ENCODE data around the gene ZNF831. TPM values are rescaled to one million over a fixed set of nuclear protein-coding genes. Genes with fewer than 3 reads are reported as not detected.

ZNF831 gene
- total RNA-seq, 4 donors from 2014 or later: 0.78 to 2.3 (median 1.6) TPM

- WGBS, 2 donors: 86 to 90% methylated on average over 15 to 18 of the region's 24 CpGs
- no peaks in the 10 kb centered on the region for H3K9me3 ChIP-seq
These were observed 30.7 kb downstream of the ZNF831 start for GRCh38 chr20:59194023-59194935.

GRCh38 chr20:59195316-59195993, 31.8 kb downstream of the ZNF831 start:
- intact Hi-C loops (cut with DNase I): no loop called here
- no peak for TF ChIP-seq POLR2A (IDR thresholded peaks at IDR 0.05)
- TF ChIP-seq, protein P1, sequence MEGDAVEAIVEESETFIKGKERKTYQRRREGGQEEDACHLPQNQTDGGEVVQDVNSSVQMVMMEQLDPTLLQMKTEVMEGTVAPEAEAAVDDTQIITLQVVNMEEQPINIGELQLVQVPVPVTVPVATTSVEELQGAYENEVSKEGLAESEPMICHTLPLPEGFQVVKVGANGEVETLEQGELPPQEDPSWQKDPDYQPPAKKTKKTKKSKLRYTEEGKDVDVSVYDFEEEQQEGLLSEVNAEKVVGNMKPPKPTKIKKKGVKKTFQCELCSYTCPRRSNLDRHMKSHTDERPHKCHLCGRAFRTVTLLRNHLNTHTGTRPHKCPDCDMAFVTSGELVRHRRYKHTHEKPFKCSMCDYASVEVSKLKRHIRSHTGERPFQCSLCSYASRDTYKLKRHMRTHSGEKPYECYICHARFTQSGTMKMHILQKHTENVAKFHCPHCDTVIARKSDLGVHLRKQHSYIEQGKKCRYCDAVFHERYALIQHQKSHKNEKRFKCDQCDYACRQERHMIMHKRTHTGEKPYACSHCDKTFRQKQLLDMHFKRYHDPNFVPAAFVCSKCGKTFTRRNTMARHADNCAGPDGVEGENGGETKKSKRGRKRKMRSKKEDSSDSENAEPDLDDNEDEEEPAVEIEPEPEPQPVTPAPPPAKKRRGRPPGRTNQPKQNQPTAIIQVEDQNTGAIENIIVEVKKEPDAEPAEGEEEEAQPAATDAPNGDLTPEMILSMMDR (IDR thresholded peaks at IDR 0.05): no peak
- Histone ChIP-seq H3K27me3 (no peaks in the 10 kb centered on the region), H3K9me3 (no peaks in the 10 kb centered on the region), H3K36me3 (no peaks in the 10 kb centered on the region), H3K4me3 (replicated peaks in 1 of 3) (no peak overlapping the region), H3K4me1 (no peaks in the 10 kb centered on the region), H3K27ac (no peak overlapping the region)
- DNase-seq: no peak
- WGBS, 2 donors: 92 to 93% methylated on average over 17 to 18 of the region's 18 CpGs

More at GRCh38 chr20:59194023-59194935, 30.7 kb downstream of the ZNF831 start:
- H3K27ac ChIP-seq: no peak overlapping the region
- no peak overlapping the region for H3K4me3 ChIP-seq (replicated peaks in 1 of 3)
- no peaks in the 10 kb centered on the region for H3K27me3 ChIP-seq
- intact Hi-C loops (cut with DNase I): no loop called here
- H3K4me1 ChIP-seq: no peaks in the 10 kb centered on the region
- TF ChIP-seq POLR2A (IDR thresholded peaks at IDR 0.05): no peak
- TF ChIP-seq, protein P1 (IDR thresholded peaks at IDR 0.05): no peak
- H3K36me3 ChIP-seq: no peaks in the 10 kb centered on the region
- no peak for DNase-seq

DNA sequence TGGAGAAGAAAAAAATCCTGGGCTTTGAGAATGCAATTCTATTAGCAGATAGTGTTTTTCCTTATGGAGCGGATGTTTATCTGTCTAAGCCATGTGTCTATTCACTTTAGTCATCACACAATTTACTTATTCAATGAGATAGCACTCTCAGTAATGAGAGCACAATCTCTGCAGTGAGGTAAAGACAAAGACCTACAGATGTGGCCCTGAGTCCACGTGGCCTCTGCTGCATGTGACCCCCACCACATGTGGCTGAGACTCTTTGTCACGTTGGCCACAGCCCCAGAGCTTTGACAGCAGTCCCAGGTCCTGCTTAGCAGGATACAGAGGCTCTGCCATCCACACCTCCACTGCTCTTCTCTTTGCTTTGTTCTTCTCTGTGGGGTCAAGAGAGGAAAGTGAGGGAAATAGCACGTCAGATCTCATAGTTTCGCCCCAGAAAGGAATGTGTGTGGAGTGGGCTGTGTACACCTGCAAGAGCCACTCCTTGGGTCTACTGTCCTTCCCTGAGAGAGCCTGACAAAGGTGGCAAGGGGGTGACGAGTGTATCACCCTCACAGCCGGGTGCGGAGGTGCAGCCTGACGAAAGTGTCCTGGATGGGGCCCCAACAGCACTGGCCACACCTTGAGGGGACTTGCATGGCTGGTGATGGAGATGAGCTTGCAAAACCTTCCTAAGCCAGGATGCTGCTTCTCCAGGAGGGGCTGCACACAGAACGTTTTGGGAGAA, 40.7 kb downstream of the ZNF831 start:
- no peak for TF ChIP-seq POLR2A (IDR thresholded peaks at IDR 0.05)
- TF ChIP-seq, protein P1 (IDR thresholded peaks at IDR 0.05): no peak
- no peak overlapping the region for H3K4me3 ChIP-seq (replicated peaks in 1 of 3)
- H3K9me3 ChIP-seq: no peaks in the 10 kb centered on the region
- 54 to 56% methylated on average over 10 of the region's 10 CpGs for WGBS, 2 donors
- DNase-seq: no peak
- peaks cover 0 to 18% of the 10 kb centered on the region in 2 donors for H3K4me1 ChIP-seq
- no peaks in the 10 kb centered on the region for H3K36me3 ChIP-seq
- intact Hi-C loops (cut with DNase I): no loop called here
- no peaks in the 10 kb centered on the region for H3K27me3 ChIP-seq
- H3K27ac ChIP-seq: no peak overlapping the region

DNA sequence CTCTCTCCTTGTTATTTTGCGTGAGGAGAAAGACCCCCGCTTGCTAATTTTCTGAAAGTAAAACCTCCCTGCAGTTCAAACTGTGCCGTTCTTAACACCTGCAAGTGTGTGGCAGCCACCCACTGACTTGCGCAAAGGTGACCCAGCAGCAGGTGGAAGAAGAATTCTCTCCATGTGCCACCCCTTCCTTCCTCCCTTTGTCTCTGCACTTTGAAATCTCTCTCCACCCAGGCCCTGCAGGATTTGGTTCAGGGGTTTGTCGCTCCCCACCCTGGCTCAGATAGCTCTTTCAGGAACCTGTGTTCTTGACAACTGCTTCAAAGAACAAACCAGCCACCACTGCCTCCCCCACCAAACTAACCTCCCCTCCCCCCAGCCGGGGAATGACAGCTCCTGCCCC, 41.4 kb downstream of the ZNF831 start:
- Histone ChIP-seq H3K4me3 (replicated peaks in 1 of 3) (no peak overlapping the region), H3K27ac (no peak overlapping the region), H3K9me3 (no peaks in the 10 kb centered on the region), H3K27me3 (no peaks in the 10 kb centered on the region), H3K4me1 (peaks cover 0 to 18% of the 10 kb centered on the region in 2 donors), H3K36me3 (no peaks in the 10 kb centered on the region)
- TF ChIP-seq, protein P1 (IDR thresholded peaks at IDR 0.05): no peak
- no peak for TF ChIP-seq POLR2A (IDR thresholded peaks at IDR 0.05)
- intact Hi-C loops (cut with DNase I): no loop called here
- WGBS, 2 donors: 34 to 45% methylated on average over 6 of the region's 6 CpGs
- DNase-seq: peak in 1 of 2 donors; percentile 41

All from thyroid gland (tissue), 4 donors.